HFF-Myc (cell line): ENCODE data around the gene CNTN4.

Experiments
- DNase-seq: peaks from one replicate; pipeline ENCODE4 v3.0.0-alpha.2; 2011; ENCODE audit warnings: low read depth; ENCODE audit errors: extremely low read depth
- H3K4me3 ChIP-seq: replicated peaks from 2 replicates; pipeline ENCODE4 v1.5.1; 2011; ENCODE audit warnings: low read depth, mild to moderate bottlenecking, control low read depth, low read length
- CTCF ChIP-seq: IDR thresholded peaks from 2 replicates; pipeline ENCODE4 v1.5.1; 2012; ENCODE audit warnings: mild to moderate bottlenecking, low read depth, low read length, control low read depth; ENCODE audit errors: missing control alignments

Gene CNTN4

GRCh38 chr3:3027976-3028567 is 929.4 kb downstream of the CNTN4 start:
- TF ChIP-seq CTCF = no peak
- H3K4me3 ChIP-seq = no peak overlapping the region
- DNase-seq = no peak

GRCh38 chr3:3031326-3031725 is 932.7 kb downstream of the CNTN4 start:
- H3K4me3 ChIP-seq = no peak overlapping the region
- no peak for TF ChIP-seq CTCF

GRCh38 chr3:3037156-3037555 is 938.5 kb downstream of the CNTN4 start:
- H3K4me3 ChIP-seq = no peak overlapping the region
- no peak for TF ChIP-seq CTCF
- DNase-seq = no peak

More at GRCh38 chr3:3031326-3031725, 932.7 kb downstream of the CNTN4 start:
- DNase-seq = no peak

- no peak for DNase-seq
- TF ChIP-seq CTCF = no peak
These were observed 939.7 kb downstream of the CNTN4 start for GRCh38 chr3:3038201-3038991.

GRCh38 chr3:3053974-3054373 is 955.3 kb downstream of the CNTN4 start:
- DNase-seq = no peak
- TF ChIP-seq CTCF = no peak
- H3K4me3 ChIP-seq = no peak overlapping the region

More at GRCh38 chr3:3038201-3038991, 939.7 kb downstream of the CNTN4 start:
- no peak overlapping the region for H3K4me3 ChIP-seq

- DNase-seq = no peak
- TF ChIP-seq CTCF = no peak
- H3K4me3 ChIP-seq = no peak overlapping the region
These were observed 961.0 kb downstream of the CNTN4 start for GRCh38 chr3:3059645-3060044.
